HG03354 (cell line): ENCODE data around the gene CBLL1.

ENCODE experiments used
- ATAC-seq: cut with Tn5 transposase; IDR thresholded peaks from one replicate; pipeline ENCODE4 v1.9.1; 2021; ENCODE audit warnings: mild to moderate bottlenecking; ENCODE audit not compliant: unreplicated experiment, poor library complexity, severe bottlenecking

Gene CBLL1, protein sequence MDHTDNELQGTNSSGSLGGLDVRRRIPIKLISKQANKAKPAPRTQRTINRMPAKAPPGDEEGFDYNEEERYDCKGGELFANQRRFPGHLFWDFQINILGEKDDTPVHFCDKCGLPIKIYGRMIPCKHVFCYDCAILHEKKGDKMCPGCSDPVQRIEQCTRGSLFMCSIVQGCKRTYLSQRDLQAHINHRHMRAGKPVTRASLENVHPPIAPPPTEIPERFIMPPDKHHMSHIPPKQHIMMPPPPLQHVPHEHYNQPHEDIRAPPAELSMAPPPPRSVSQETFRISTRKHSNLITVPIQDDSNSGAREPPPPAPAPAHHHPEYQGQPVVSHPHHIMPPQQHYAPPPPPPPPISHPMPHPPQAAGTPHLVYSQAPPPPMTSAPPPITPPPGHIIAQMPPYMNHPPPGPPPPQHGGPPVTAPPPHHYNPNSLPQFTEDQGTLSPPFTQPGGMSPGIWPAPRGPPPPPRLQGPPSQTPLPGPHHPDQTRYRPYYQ

DNA sequence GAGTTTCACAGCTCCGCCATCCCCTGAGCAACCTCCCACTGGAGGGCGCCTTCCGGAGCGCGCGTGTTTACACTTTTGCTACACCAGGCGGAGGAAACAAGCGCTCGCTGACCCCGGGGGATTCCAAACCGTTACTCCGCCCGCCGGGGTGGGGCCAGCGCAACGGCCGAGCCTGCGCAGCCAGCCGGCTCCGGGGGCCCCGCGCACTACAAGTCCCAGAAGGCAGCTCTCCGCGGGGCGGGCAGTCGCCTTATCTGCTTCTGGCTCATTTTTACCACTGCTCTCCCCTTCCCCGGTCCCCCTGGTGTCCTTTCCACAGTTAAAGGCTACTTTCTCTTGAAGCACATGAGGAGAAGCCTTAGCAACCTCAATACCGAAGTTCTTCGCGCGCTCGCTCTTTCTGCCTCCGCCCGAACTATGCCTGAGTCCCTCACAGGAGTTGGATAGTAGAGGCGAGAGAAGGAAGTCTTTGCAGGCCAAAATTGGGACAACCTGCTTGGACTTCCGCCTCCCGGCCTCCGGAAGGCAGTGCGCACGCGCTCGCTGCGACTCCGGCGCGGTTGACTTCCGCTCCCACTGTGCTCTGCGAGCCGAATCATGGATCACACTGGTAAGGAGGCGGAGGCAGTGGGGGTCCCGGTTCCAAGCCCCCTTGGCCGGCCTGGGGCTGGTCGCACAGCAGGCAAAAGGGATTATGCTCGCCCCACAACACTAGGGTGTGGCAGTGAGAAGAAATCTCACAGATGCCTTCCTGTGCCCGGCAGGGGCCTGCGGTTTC is at the start of gene CBLL1:
Gene CBLL1 (plus strand): TSS at position 576 of the 778 bp plus-strand sequence. CDS start 22 bp downstream, at position 598.
- ATAC-seq: peak; percentile 90

DNA sequence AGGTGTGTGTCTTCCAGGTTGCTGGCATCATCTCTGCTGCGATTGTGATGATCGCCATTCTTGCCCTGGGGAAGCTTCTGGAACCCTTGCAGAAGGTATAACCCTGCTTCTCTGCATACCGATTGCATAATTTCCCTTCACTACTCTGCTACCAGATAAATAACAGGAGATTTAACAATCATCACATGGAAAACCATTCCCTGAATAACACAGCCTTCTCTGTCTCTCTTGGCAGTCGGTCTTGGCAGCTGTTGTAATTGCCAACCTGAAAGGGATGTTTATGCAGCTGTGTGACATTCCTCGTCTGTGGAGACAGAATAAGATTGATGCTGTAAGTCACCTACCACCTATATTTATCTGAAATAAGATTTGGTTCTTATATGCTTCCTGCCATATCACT is 49.6 kb upstream of the CBLL1 start:
- ATAC-seq: no peak

DNA sequence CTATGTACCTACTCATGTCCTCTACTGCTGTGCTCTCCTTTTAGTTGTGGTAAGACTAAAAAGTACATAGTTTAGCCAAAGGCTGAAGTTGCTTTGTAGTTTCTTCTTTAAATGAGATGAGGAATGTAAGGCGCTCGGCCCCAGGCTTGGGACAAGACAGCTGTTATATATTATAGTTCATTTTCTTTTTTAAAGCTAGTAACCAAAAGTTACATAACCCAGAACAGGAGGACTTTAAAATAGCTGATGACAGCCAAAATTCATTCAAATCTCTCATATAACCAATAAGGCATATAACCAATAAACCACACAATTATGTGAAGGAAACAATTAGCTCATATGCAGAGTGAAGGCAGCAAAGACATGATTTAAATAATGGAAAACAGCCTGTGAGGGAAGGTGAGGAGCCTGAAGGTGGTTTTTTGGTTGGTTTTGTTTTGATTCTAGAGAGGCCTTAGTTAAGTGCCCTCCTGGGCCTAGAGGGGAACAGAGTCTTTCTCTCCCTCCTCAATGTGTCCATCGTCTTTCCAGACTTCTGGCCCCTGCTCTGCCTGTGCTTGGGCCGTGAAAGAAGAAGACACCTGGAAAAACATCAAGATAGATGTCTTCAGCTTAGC is 47.5 kb upstream of the CBLL1 start:
- no peak for ATAC-seq

DNA sequence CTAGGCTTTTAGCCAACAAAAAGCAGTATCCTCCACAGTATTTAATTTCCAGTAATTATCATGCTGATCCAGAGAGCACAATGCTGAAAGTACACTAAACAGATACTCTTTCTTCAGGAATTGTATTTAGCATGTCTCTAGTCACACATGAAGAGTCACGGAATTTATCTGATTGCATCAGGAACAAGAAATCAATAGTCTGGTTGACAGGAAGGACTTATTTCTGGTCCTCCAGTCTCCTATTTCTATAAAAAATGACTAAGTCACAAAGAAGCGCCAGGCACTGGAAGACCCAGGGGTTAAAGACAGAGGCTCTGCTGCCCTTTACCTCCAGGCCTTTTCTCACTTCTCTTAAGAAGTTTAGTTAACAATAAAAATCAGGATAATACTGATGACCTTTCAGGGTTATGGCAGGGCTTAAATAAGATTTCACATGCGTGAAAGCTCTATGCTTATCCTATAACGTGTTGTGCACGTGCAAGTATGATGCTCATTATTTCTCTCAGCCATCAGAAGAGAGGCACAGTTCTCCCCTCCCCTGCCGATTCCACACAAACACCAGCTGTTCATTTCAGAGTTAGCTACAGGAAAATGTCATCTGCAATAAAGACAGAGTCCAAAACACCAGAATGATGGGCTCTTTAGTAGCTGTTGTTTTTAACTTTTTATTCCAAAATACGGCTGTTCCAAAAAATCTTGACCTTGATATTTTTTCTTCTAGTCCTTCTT is 46.5 kb upstream of the CBLL1 start:
- ATAC-seq: no peak

DNA sequence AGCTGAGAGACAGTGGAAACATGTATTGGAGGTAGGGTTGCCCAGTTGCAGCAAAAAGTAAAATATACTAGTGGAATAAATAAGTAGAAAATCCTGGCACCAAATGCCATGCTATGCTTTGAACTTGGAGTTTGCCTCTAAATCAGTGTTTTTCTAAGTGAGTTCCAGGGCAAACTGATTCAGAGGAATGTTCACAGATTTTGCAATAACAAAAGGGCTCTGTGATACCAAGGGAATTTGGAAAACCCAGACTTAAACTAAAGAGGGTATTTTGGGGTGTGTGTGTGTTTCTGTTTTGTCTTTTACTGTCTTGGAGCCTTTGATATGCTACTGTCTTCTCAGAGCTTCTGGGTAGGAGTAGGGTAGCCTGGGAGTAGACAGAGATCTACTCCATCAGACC is 43.4 kb upstream of the CBLL1 start:
- no peak for ATAC-seq

DNA sequence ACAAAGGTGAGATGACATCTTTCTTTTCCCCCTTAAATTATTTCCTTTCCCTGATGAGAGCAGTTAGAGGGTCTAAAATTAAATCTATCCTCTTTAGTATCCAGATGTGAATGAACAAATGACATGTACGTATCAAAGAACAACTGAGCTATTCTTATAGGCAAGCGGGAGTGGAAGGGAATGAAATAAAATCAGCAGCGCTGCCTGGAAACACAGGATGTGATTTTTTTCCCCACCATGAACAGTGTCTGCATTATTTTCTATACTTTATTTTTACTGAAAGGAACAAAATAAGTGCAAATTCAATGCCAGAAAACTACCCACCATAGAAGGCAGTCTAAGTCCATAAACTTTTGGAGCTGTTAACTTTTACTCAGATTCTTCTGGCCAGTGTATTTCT is 42.8 kb upstream of the CBLL1 start:
- no peak for ATAC-seq

DNA sequence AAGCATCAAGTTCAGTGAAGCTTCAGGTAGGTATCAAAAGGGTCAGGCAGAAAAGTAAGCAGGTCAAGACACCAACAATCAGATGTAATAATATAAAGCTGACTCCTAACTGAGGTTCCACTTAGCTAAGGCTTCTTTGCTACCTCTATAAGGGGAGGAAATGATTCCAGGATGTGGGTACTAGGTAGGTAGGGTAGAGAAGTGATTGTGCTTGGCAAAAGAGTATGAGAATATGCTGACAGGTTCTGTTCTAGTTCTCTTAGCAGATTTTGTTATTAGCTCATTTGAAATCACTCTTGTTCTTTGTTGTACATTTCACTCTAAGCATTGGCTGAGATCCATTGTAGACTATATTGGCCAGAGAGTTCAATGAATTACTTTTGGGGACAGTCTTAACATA is 40.7 kb upstream of the CBLL1 start:
- ATAC-seq: no peak

DNA sequence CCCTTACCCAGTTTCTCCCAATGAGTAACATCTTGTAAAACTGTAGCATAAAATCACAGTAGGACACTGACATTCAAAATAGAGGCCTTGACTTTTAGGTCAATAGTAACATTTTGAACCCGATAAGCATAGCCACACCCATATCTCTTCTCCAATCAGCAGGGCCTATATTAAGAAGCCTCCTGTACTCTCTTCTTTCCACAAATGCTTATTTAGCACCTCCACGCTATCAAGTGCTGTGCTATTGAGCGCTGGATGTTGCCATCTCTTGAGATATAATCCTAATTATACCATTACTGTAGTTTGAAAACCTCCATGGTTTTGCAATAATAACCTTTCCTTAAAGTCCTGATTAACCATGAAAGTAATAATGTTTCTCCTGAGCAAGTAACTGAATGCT is 40.1 kb upstream of the CBLL1 start:
- ATAC-seq: no peak

DNA sequence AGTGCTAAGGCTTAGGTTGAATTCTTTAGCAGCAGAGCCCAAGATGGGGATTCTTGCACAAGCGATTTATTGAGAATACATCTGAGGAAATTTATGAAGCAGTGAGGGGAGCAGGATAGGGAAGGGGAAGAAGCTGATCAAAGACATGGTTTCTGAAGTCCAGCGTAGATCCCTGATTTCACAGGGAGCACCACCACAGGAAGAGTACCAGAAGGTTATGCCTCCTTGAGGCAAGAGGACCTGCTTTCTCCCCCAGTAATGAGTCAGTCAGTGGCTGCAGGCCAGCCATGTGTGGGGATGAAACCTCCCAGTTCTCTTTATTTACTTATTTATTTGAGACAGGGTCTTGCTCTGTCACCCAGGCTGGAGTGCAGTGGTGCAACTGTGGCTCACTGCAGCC is 35.0 kb upstream of the CBLL1 start:
- ATAC-seq: no peak

DNA sequence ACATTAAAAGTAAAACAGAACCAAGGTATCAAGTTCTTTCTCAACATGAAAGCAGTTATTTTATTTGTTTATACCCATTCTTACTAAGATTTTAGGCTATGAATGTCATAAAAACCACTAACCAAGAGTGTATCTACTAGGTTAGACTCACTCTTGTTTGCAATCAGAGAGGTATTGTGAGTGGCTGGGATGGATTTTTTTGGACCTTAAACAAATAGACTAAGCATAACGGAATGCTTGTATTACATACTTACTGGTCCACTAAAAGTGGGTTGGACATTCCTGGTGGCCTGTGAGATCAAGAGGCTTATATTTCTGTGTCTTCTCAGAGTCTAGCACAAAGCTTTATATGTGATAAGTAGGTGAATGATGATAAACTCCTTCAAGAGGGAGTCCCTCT is 32.6 kb upstream of the CBLL1 start:
- no peak for ATAC-seq

DNA sequence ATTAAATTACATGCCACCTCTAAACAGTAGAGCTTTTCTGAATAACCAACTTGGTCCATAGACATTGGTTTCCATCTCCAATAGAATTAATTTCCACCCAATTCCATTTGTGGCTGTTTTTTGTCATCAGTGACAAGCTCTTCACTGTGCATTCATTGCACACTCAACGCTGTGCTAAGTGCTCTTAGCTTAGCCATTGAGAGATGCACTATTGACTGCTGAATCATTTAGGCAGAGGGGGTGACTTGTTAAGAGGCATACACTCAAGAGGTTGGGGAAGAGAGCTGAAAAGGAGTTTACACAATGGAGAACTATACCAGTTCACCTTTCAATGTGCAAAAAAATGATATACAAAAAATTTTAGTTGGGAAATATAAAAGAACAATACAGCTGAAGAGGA is 31.9 kb upstream of the CBLL1 start:
- ATAC-seq: no peak

DNA sequence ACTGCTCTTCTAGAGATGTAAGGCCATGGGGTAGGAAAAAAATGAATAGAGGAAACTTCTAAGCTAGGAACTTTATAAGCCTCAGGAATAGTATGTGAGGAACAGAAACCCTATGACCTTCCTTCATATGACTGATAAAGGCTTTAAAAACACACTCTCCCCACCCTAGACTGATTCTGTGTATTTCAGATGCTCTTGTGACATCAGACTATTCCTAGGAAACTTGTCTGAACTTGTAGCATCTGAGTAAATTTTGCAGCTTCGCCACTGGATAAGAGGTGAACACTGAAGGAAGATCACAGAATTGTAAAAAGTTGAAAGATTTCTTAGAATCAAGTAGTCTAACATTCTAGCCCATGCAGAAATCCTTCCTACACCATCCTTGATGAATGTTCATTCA is 31.0 kb upstream of the CBLL1 start:
- no peak for ATAC-seq

DNA sequence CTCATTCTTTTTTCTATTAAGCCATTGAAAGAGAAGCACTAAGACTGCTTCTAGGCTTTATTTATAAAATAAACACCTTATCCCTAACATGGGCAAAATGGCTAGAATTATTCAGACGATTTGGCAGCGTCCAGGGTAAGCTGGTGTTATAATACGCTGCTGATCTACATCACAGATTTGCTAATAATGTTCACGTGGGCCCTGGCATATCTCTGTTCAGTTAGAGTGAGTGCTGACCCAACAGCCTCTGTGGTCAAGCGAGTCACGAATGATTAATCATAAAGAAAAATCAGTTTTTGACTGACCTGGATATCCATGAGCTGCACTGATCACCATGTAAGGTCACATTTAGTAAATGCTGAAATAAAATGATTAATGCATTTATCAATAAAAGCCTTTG is 28.4 kb upstream of the CBLL1 start:
- no peak for ATAC-seq

DNA sequence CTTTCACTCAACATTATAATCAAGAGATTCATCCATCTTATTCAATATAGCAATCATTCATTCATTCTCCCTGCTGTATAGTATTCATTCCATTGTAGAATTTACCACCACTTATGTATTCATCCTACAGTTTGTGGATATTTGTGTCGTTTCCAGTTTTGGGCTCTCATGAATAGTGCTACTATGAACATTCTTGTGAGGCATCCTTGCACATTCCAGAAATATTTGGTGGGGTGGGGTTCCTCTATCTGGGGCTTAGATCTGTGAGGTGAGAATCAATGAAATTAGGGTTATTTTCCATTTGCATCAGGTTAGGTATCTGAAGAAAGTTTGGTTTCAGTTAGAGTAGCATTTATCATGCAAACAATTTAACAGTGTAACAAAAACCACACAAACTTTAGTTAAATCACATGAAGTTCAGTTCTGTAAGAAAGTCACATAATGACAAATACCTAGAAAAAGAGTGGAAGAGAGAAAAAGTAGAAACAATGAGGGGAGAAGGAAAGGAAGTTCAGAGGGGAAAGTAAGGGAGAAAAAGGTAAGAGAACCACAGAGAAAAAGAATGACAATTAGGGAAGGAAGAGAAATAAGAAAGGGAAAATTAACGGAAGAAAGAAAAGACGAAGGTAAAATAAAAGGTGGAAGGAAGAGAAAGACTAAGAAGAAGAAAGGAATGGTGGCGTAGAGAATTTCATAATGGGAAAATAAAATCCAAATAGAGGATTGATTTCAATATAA is 25.3 kb upstream of the CBLL1 start:
- no peak for ATAC-seq

DNA sequence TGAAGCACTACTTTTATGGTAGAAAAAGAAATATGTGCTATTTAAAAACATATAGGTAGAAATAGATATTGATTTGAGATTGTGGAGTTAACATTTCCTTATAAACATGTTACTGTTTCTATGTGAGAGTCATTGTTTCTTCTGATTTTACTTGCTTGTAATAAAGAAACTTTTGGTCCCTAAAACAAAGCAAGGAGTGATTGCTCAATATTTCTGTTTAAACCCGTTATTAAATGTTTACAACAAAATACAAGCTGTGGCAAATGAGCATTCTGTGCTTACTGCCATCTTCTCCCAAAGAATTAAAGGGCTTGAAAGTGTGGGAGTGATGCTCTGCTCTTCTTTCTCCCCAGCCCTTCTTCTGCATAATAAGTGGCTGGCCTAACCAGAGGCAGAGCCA is 22.7 kb upstream of the CBLL1 start:
- no peak for ATAC-seq

DNA sequence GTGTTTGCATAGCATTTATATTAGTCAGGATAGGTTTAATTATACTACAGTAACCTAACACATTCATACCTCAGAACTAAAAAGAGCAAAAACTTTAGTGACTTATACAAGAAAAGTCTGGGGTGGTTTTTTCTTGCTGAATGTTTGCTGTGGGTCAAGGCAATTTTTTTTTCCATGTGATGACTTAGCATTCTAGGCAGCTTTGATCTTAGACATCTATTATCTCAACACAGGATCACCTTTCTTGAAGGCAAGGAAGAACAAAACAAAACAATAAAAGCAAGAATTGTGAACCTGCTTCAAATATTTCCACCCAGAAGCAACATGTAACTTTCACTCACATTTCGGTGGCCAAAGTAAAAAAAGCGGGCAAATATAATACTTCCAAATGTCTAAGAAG is 20.7 kb upstream of the CBLL1 start:
- ATAC-seq: no peak

DNA sequence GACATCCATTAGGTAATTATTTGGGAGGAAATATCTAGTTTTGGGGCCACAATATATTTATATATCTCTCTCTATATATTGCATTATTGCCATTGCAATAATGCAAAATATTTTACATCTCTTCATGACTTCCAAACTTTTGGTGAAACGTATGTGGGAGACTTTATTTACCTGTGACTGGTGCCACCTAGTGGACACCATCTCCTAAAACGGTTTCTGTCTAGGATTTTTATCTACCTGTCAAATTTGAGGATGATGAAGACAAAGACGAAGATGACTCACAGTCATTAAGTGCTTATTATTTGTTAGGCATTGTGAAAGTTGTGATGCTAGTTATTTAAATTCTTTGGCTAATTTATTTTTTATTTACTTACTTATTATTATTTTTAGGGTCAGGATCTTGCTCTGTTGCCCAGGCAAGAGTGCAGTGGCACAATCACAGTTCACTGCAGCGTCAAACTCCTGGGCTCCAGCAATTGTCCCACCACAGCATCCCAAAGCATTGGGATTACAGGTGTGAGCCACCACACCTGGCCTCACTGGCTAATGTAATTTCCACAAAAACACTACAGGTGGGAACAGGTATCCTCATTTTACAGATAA is 18.7 kb upstream of the CBLL1 start:
- no peak for ATAC-seq

DNA sequence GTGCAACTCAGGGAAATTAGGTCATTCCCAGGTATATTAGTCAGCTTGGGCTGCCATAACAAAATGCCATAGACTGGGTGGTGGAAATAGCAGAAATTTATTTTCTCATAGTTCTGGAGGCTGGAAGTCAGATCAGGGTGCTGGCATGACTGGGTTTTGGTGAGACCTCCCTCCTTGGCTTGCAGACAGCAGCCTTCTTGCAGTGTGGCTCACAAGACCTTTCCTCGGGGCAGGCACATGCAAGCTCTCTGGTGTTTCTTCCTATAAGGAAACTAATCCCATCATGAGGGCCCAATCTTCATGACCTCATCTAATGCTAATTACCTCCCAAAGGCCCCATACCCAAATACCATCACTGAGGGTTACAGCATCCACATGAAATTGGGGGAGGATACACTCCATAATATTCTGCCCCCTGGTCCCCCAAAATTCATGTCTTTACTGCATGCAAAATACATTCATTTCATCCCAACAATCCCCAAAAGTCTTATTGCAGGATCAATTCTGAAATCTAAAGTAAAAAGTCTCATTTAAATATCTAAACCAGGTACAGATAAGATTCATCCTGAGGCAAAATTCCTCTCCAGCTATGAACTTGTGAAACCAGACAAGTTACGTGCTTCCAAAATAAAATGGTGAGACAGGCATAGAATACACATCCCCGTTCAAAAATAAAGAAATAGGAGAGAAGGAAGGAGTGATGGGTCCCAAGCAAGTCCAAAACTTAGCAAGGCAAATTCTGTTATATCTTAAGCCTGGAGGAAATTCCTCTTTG is 17.4 kb upstream of the CBLL1 start:
- ATAC-seq: no peak
